Peyer's patch (tissue), 4 donors: Measurements from ENCODE around the gene NXPE2.
"Not testable (repeated sequence)": the region's sequence is repeated elsewhere in the genome, so short reads cannot be mapped to it uniquely, and the experiment has no call there.

Source experiments
- CTCF ChIP-seq, 6 experiments: fragments of 450-650 bp in 4 of 6; fragments of 200-600 bp in 2 of 6; sonication (generic) in 1 of 6; IDR thresholded peaks; one replicate each; pipeline ENCODE4 v1.5.1; 2017 to 2019; ENCODE audit warnings: antibody characterized with exemption in 6 of 6, mild to moderate bottlenecking in 3 of 6, moderate library complexity in 1 of 6
- POLR2A ChIP-seq, 2 donors: fragments of 450-650 bp; IDR thresholded peaks; one replicate each; pipeline ENCODE4 v1.5.1; 2017; ENCODE audit warnings: antibody characterized with exemption in 2 of 2, mild to moderate bottlenecking in 2 of 2, moderate library complexity in 2 of 2

GRCh38 chr11:114639440-114639839, 38.9 kb upstream of the NXPE2 start:
- not testable (repeated sequence) for TF ChIP-seq CTCF, POLR2A (IDR thresholded peaks at IDR 0.05)
